NCI-H446 (cell line): ENCODE data around the gene LAD1.

Source experiments
- DNase-seq, 2 experiments: peaks; one replicate each; lab custom pipeline; 2025; lab: John Stamatoyannopoulos, UW

LAD1 gene

DNA sequence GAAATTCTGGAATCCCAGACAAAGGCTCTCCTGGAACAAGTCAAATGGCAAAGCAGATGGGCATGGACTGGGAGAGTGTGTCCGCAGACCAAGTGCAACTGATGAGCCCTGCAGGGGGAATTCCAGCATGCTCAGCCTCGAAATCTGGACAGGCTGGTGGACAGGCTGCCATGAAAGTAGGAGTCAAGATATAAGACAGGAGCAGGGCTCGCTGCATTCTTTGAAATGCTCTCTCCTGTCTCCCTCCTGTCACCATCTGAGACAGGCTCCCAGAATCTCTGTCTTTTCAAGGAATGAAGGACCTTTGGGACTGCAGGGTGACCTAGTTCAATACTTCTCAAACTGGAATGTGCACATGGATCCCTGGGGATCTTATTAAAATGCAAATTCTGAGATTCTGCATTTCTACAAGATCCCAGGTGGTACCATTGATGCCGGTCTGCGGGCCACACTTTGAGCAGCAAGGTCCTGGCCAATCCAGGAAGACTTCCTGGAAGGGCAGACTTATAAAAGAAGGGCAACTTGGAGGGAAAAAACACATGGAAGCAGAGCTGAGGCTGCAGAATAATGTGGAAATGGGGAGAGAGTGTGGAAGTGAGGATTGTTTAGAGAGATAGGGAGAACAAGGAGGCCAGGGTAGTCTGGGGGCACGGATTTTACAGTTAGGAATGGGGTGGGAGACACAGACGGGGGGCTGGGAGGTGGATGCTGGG lies 51.5 kb downstream of the LAD1 start:
- no peak for DNase-seq

DNA sequence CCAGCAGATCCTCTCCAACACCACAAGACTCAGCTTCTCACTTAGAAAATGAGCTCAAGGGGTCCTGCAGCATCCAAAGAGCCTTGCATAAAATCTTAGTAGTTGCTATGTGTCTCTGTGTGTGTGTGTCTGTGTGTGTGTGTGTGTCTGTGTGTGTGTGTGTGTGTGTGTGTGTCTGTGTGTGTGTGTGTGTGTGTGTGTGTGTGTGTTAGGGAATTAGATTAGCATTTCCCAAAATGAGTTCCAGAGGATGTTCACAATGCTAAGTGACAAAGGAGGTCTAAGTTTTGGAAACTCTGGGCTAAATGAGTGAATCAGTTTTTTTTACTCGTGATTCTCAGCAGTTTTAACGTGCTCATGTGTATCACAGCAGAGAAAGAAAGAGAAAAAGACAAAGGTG lies 52.1 kb downstream of the LAD1 start:
- DNase-seq, result no peak

DNA sequence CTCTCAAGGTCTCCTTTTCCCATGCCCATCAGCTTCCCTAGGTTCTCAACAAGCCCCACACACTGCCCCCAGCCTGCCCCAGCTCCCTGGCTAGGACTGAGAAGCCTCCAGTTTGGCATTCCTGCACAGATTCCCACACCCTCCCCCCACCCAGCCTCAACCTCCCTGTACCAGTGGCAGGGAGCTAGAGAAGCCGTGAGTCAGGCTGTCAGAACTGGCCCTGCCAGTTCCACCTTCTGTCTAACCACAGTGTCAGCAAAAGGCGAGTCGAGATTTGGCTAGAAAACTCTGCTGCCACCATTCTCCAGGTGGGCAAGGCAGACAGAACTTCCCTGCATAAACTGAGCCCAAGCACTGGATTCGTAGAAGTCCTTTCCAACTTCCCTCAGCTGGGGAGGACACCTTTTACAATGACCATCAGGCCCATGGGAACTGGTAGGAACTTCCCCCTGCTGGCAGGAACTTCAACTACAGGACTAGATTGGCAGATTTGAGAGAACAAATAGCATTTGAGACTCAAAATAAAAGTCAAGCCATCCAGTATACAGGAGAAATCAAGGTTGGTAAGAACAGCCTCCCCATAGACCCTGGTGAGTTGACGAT lies 52.7 kb downstream of the LAD1 start:
- peak; percentile 8 to 50 for DNase-seq

DNA sequence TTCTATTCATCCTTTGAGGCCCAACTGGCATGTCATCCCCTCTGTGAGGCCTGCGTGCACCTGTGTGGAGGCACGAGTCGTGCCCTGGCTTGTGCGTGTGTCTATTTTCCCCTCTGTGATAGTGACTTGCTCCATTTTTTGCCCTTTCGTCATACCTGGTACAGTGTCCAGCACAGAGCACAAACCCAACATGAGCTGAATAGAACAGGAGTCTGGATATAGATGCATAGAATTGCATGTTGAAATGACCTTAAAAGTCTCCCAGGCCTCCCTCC lies 54.1 kb downstream of the LAD1 start:
- DNase-seq, result no peak

DNA sequence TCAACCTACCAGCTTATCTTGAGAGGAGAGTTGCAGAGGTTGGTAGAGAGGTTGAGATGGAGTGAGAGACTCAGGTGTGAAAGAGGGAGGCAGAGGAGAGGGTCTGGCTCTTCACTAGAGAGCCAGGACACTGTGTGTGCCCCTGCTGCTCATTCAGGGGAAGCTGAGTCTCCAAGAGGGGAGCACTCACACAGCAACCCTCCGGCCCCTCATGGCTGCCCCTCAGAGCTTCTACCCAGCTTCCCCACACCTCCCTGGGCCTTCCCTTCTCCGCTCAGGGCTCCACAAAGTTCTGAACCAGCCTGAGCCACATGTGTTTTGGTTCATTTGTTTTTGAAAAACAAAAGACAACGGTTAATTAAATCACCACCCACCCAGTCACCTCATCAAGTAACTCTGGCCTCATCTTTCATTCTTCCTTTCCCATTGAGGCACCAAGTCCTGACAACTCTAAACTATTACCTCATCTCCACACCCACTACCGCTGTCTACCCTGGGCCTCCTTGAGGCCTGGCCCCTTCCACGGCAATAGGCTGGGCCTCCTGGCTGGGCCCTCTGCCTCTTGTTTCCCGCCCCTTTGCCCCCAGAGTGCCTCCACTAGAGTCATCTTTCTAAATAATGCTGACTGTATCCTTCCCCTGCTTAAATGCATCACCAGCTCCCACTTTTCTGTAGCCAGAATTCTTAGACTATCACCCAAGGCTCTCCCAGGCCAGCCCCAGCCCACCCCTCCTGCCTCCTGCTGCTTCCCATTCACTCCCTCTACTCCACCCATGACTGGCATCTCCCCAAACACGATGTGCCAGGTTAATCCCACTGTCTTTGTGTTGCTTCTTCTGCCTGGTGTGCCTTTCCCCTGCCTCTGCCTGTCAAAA lies 54.7 kb downstream of the LAD1 start:
- no peak for DNase-seq

DNA sequence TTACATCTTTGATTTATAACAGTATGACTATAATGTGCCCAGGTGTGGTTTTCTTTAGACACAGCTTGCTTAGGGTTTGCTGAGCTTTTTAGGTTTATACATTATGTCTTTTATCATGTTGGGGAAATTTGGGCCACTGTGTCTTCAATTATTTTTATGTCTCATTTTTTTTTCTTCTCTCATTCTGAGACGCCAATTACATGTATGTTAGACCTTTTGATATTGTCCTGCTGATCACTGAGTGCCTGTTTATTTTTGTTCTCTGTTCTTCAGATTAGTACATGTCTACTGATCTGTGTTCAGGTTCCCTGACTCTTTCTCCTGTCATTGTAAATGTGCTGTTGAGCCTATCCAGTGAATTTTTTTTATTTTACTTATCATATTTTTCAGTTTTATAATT lies 57.7 kb downstream of the LAD1 start:
- DNase-seq, result no peak

- DNase-seq, result no peak
These were observed 62.2 kb downstream of the LAD1 start for GRCh38 chr1:201336711-201337450.

- no peak for DNase-seq
These were observed 63.2 kb downstream of the LAD1 start for GRCh38 chr1:201335901-201336300.

DNA sequence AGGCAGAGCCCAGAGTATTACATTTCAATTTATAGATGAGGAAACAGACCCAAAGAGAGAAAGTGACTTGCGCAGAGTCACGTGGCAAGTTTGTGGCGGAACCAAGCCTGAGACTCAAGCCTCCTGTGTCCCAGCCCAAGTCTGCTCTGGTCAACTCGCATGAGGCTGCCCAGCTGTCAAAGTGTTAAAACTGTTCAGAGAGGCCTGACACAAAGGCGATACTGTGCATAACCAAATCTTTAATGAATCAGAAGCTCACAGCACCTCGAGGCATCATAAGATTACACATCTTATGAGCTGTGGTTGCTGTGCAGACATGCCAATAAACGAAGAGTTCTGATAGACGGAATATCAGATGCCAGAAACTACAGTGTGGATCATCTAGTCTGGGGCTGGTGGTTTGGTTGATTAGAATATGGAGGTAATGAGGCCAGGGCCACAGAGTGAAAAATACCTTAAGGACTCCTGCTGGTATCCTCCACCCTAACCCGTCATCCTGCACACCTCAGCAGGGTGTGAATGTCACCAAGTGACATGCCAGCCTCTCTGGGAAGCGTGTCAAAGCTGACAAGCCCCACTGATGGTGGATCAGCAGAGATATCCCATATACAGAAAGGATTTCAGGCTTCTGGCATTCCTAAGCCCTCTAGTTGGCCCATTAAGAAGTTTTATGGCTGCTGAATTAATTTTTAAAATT lies 63.8 kb downstream of the LAD1 start:
- no peak for DNase-seq

- DNase-seq, result no peak
These were observed 64.6 kb downstream of the LAD1 start for GRCh38 chr1:201334325-201335173.

GRCh38 chr1:201332616-201333335 lies 66.3 kb downstream of the LAD1 start:
- DNase-seq, result no peak

DNA sequence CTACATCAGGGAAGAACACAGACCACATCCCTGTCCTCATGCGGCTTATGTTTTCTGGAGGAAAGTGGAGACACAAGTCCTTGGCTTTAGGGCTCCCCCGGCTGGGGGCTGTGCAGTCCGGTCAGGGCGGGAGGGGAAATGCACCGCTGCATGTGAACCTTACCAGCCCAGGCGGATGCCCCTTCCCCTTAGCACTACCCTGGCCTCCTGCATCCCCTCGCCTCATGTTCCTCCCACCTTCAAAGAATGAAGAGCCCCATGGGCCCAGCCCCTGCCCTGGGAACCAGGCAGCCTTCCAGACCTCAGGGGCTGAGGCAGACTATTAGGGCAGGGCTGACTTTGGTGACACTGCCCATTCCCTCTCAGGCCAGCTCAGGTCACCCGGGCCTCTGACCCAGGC lies 67.1 kb downstream of the LAD1 start:
- no peak for DNase-seq

DNA sequence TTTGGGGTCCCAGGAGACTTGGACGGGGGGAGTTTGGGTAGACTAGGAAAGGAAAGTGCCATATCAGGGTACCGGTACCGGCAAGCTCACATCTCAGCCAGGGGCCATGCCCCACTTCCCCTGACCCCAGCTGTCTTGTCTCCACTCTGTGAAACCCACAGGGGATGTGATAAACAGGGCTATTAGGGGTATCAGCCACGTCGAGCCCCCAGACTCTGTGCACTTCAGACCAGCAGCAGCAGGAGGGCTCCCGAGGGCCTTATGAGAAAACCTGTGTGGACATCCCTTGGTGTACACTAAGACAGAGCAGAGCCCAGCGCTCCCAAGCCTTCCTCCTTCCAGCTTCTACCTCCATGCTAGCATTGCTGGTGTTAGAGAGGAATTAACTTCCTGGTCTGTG lies 68.0 kb downstream of the LAD1 start:
- no peak for DNase-seq
